Astrocyte (in vitro differentiated cells and primary cell): ENCODE results near the gene EPS8L3. TPM values are rescaled to one million over a fixed set of nuclear protein-coding genes. Genes with fewer than 3 reads are reported as not detected.

Experiments
- DNase-seq: peaks from one replicate; pipeline ENCODE4 v3.0.0-alpha.2; 2010; ENCODE audit warnings: low read depth
- FAIRE-seq: peaks from 2 replicates; lab custom pipeline; 2011; peaks lifted over from hg19 to GRCh38; lab: Jason Lieb, UNC
- H2AFZ ChIP-seq: 2 replicates; pipeline ENCODE4 v1.6.0; 2012; ENCODE audit warnings: low read depth, low read length, inconsistent platforms
- H3K27ac ChIP-seq: 2 replicates; pipeline ENCODE4 v1.5.1; 2011; ENCODE audit warnings: low read depth, low read length, inconsistent platforms
- H3K27me3 ChIP-seq: 2 replicates; pipeline ENCODE4 v1.6.0; 2011; ENCODE audit warnings: low read length, inconsistent platforms; ENCODE audit not compliant: insufficient read depth
- H3K36me3 ChIP-seq: 2 replicates; pipeline ENCODE4 v1.5.1; 2011; ENCODE audit warnings: low read length, inconsistent platforms; ENCODE audit not compliant: insufficient read depth
- H3K4me1 ChIP-seq: 2 replicates; pipeline ENCODE4 v1.5.1; 2011; ENCODE audit warnings: low read length, inconsistent platforms; ENCODE audit not compliant: insufficient read depth
- H3K4me2 ChIP-seq: 2 replicates; pipeline ENCODE4 v1.6.0; 2012; ENCODE audit warnings: low read length, inconsistent platforms
- H3K4me3 ChIP-seq: 2 replicates; pipeline ENCODE4 v1.5.1; 2011; ENCODE audit warnings: low read depth, mild to moderate bottlenecking, low read length, inconsistent platforms; ENCODE audit not compliant: insufficient read depth
- H3K79me2 ChIP-seq: 2 replicates; pipeline ENCODE4 v1.6.0; 2012; ENCODE audit warnings: mild to moderate bottlenecking, low read length, inconsistent platforms; ENCODE audit not compliant: insufficient read depth
- H3K9ac ChIP-seq: 2 replicates; pipeline ENCODE4 v1.6.0; 2012; ENCODE audit warnings: mild to moderate bottlenecking, low read length, inconsistent platforms
- H3K9me3 ChIP-seq: 2 replicates; pipeline ENCODE4 v1.5.1; 2012; ENCODE audit warnings: low read depth, mild to moderate bottlenecking, low read length, inconsistent platforms; ENCODE audit not compliant: insufficient read depth
- H4K20me1 ChIP-seq: 2 replicates; pipeline ENCODE4 v1.6.0; 2012; ENCODE audit warnings: low read length, inconsistent platforms; ENCODE audit not compliant: insufficient read depth
- H3K27ac Mint-ChIP-seq: one replicate; pipeline ENCODE4 v1.8.0; 2021; ENCODE audit warnings: mild to moderate bottlenecking, mixed read lengths; ENCODE audit not compliant: unreplicated experiment
- H3K27me3 Mint-ChIP-seq: one replicate; pipeline ENCODE4 v1.8.0; 2021; ENCODE audit warnings: low read depth, mixed read lengths; ENCODE audit not compliant: unreplicated experiment
- H3K36me3 Mint-ChIP-seq: one replicate; pipeline ENCODE4 v1.8.0; 2021; ENCODE audit warnings: low read depth, mixed read lengths; ENCODE audit not compliant: unreplicated experiment
- H3K4me1 Mint-ChIP-seq: one replicate; pipeline ENCODE4 v1.8.0; 2021; ENCODE audit warnings: low read depth, mixed read lengths; ENCODE audit not compliant: unreplicated experiment
- H3K4me3 Mint-ChIP-seq: one replicate; pipeline ENCODE4 v1.8.0; 2021; ENCODE audit warnings: mild to moderate bottlenecking, moderate library complexity, mixed read lengths; ENCODE audit not compliant: unreplicated experiment
- H3K9me3 Mint-ChIP-seq: one replicate; pipeline ENCODE4 v1.8.0; 2021; ENCODE audit warnings: mild to moderate bottlenecking, mixed read lengths; ENCODE audit not compliant: unreplicated experiment
- EZH2 ChIP-seq: IDR thresholded peaks from 2 replicates; pipeline ENCODE4 v1.6.1; 2012; ENCODE audit warnings: mild to moderate bottlenecking, low read length, inconsistent platforms; ENCODE audit not compliant: insufficient read depth
- total RNA-seq: library from RNA; stranded (reverse); gene quantifications from 2 replicates; pipeline ENCODE4 v1.2.1, GENCODE V29; 2021
- TF ChIP-seq, protein P1 (sequence below): IDR thresholded peaks from 2 replicates; pipeline ENCODE4 v1.5.1; 2011; ENCODE audit warnings: low read depth, mild to moderate bottlenecking, inconsistent platforms, low read length, moderate library complexity; ENCODE audit not compliant: insufficient read depth

EPS8L3 gene
- total RNA-seq, 1 donor from 2014 or later, result not detected

DNA sequence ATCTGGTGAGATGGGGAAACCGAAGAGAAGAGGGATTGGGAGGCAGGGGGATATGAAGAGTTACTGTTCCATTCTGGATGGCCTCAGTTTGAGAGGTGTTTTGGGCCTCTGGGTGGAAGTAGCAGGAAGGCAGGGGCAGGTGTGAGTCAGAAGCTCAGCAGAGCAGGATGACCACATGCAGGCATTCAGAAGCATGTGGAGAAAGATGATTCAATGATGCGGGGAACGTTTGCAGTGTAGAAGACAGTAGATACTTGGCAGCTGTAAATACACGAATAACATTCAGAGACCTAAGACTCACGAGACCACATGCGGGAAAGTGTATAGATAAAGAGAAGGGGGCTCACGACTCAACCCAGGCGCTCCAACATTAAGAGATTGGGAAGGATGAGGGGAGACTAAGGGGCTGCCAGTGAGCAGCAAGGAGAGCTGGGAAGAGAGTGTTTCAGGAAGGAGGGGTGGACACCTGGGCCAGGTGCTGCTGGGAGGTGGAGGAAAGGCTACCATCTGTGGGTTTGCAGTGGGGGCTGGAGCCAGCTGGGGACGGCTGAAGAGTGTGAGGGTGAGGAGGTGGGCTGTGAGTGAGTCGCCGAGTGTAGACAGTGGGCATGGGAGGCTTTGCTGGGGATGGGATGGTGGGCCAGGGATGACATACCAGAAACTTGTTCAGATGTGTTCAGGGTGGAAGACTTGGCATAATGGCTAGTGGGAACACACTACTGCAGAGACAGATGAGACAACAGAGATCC is 5.8 kb upstream of the EPS8L3 start:
- peak; percentile 84 for DNase-seq
- peak overlapping the region; percentile 9 for H3K9ac ChIP-seq

GRCh38 chr1:109768820-109769219 is 5.1 kb upstream of the EPS8L3 start:
- H3K27ac ChIP-seq, result no peak overlapping the region
- H3K4me3 ChIP-seq, result no peak overlapping the region
- H3K4me1 Mint-ChIP-seq, result peaks cover 10% of the 10 kb centered on the region
- no peaks in the 10 kb centered on the region for H3K36me3 ChIP-seq
- H3K9ac ChIP-seq, result peak overlapping the region; percentile 9
- no peak overlapping the region for H2AFZ ChIP-seq
- DNase-seq, result no peak
- no peaks in the 10 kb centered on the region for H3K79me2 ChIP-seq
- H3K9me3 ChIP-seq, result no peaks in the 10 kb centered on the region
- H4K20me1 ChIP-seq, result no peaks in the 10 kb centered on the region
- no peak overlapping the region for H3K4me3 Mint-ChIP-seq
- no peak for FAIRE-seq
- H3K4me2 ChIP-seq, result peak overlapping the region; percentile 42
- peaks cover 8% of the 10 kb centered on the region for H3K4me1 ChIP-seq
- no peaks in the 10 kb centered on the region for H3K36me3 Mint-ChIP-seq
- no peaks in the 10 kb centered on the region for H3K27me3 ChIP-seq
- no peak for TF ChIP-seq EZH2
- TF ChIP-seq, protein P1, sequence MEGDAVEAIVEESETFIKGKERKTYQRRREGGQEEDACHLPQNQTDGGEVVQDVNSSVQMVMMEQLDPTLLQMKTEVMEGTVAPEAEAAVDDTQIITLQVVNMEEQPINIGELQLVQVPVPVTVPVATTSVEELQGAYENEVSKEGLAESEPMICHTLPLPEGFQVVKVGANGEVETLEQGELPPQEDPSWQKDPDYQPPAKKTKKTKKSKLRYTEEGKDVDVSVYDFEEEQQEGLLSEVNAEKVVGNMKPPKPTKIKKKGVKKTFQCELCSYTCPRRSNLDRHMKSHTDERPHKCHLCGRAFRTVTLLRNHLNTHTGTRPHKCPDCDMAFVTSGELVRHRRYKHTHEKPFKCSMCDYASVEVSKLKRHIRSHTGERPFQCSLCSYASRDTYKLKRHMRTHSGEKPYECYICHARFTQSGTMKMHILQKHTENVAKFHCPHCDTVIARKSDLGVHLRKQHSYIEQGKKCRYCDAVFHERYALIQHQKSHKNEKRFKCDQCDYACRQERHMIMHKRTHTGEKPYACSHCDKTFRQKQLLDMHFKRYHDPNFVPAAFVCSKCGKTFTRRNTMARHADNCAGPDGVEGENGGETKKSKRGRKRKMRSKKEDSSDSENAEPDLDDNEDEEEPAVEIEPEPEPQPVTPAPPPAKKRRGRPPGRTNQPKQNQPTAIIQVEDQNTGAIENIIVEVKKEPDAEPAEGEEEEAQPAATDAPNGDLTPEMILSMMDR, result no peak
- H3K9me3 Mint-ChIP-seq, result no peaks in the 10 kb centered on the region
- no peak overlapping the region for H3K27ac Mint-ChIP-seq
- H3K27me3 Mint-ChIP-seq, result peaks cover 21% of the 10 kb centered on the region

More for the DNA sequence above, 5.8 kb upstream of the EPS8L3 start:
- no peaks in the 10 kb centered on the region for H4K20me1 ChIP-seq
- TF ChIP-seq EZH2, result no peak
- TF ChIP-seq, protein P1, result no peak
- H2AFZ ChIP-seq, result no peak overlapping the region
- no peak overlapping the region for H3K27ac Mint-ChIP-seq
- H3K9me3 Mint-ChIP-seq, result no peaks in the 10 kb centered on the region
- H3K4me3 ChIP-seq, result no peak overlapping the region
- peaks cover 19% of the 10 kb centered on the region for H3K27me3 Mint-ChIP-seq
- no peaks in the 10 kb centered on the region for H3K36me3 ChIP-seq
- no peaks in the 10 kb centered on the region for H3K36me3 Mint-ChIP-seq
- no peaks in the 10 kb centered on the region for H3K9me3 ChIP-seq
- no peak overlapping the region for H3K4me3 Mint-ChIP-seq
- peak overlapping the region; percentile 42 for H3K4me2 ChIP-seq
- H3K27me3 ChIP-seq, result no peaks in the 10 kb centered on the region
- H3K79me2 ChIP-seq, result no peaks in the 10 kb centered on the region
- H3K4me1 Mint-ChIP-seq, result peaks cover 10% of the 10 kb centered on the region
- H3K4me1 ChIP-seq, result peaks cover 8% of the 10 kb centered on the region
- FAIRE-seq, result no peak
- H3K27ac ChIP-seq, result no peak overlapping the region

DNA sequence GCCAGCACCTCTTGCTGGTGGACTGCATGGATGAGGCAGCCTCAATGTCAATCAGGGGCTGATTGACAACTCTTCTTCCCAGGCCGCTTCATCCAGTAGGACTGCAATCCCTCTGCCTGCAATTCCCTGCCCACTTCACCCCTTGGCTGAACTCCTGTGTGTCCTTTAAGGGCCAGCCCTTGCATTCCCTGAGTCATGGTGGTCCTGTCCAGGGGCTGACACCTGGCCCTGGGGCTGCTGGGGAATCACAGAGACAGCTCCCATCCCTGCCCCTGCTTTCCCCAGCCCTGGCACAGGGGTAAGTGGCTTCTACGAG is 4.6 kb upstream of the EPS8L3 start:
- no peak overlapping the region for H3K9ac ChIP-seq
- H3K4me1 Mint-ChIP-seq, result peaks cover 9% of the 10 kb centered on the region
- no peak overlapping the region for H3K27ac Mint-ChIP-seq
- no peak for DNase-seq
- no peaks in the 10 kb centered on the region for H3K36me3 Mint-ChIP-seq
- H3K4me3 ChIP-seq, result no peak overlapping the region
- no peaks in the 10 kb centered on the region for H3K9me3 Mint-ChIP-seq
- peaks cover 9% of the 10 kb centered on the region for H3K4me1 ChIP-seq
- H3K79me2 ChIP-seq, result no peaks in the 10 kb centered on the region
- H4K20me1 ChIP-seq, result no peaks in the 10 kb centered on the region
- peaks cover 18% of the 10 kb centered on the region for H3K27me3 Mint-ChIP-seq
- no peak for TF ChIP-seq EZH2
- TF ChIP-seq, protein P1, result no peak
- no peak overlapping the region for H3K4me3 Mint-ChIP-seq
- no peak overlapping the region for H3K4me2 ChIP-seq
- H3K36me3 ChIP-seq, result no peaks in the 10 kb centered on the region
- no peaks in the 10 kb centered on the region for H3K27me3 ChIP-seq
- FAIRE-seq, result no peak
- no peak overlapping the region for H3K27ac ChIP-seq
- H3K9me3 ChIP-seq, result no peaks in the 10 kb centered on the region
- no peak overlapping the region for H2AFZ ChIP-seq
